Heart left ventricle (tissue), 13 donors: ENCODE data around the gene GOLGA6B.
"Not testable (repeated sequence)": the region's sequence is repeated elsewhere in the genome, so short reads cannot be mapped to it uniquely, and the experiment has no call there.

Source experiments
- POLR2A ChIP-seq, 2 donors: fragments of 450-650 bp; IDR thresholded peaks; one replicate each; pipeline ENCODE4 v1.6.1; 2017; ENCODE audit warnings: antibody characterized with exemption in 2 of 2, mild to moderate bottlenecking in 2 of 2, moderate library complexity in 2 of 2
- TF ChIP-seq, protein P1 (sequence below), 12 donors: fragments of 200-600 bp; sonication (generic) in 4 of 12; IDR thresholded peaks; one replicate each; pipeline versions ENCODE4 v1.5.0 to v1.8.0; 2018 to 2022; ENCODE audit warnings: antibody characterized with exemption in 12 of 12, mild to moderate bottlenecking in 5 of 12
- donor health status: ischemic (EF 13 %, LVEDD 7.1; RV severe dilation, severe dysfunction).
- donor health status: DM: no; HTN: yes; CAD: no.
- donor health status: DM: no; HTN: no; CAD: no.
- donor health status: ischemic (EF 25% LVEDD 6.9; RV normal size, moderate dysfunction).
- donor health status: ischemic (EF 25% LVEDD 5.7; RV mildly dilated, moderate dysfunction).
- donor health status: ischemic (EF 35%, LVEDD 5.7; RV mildly dilated, moderate dysfunction).
- donor health status: nonischemic (EF 11% LVEDD 7.7; RV severe dilation, severe dysfunction).
- donor health status: DM: yes; HTN: yes; CAD: no.
- donor health status: PGD.
- donor health status: ischemic (EF 29% LVEDD 5.4; RV normal size, mild dysfunction).
- donor health status: nonischemic (EF 23%, LVEDD 6.1; RV moderate dilation, normal function).

DNA sequence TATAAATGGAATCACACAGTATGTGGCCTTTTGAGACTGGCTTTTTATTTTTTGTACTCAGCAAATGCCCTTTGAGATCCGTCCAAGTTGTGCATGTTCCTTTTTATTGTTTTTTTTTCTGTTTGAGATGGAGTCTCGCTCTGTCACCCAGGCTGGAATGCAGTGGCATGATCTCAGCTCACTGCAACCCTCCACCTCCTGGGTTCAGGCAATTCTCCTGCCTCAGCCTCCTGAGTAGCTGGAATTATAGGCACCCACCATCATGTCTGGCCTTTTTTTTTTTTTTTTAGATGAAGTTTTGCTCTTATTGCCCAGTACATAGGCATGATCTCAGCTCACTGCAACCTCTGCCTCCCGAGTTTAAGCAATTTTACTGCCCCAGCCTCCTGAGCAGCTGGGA lies 28.3 kb upstream of the GOLGA6B start:
- TF ChIP-seq, protein P1, sequence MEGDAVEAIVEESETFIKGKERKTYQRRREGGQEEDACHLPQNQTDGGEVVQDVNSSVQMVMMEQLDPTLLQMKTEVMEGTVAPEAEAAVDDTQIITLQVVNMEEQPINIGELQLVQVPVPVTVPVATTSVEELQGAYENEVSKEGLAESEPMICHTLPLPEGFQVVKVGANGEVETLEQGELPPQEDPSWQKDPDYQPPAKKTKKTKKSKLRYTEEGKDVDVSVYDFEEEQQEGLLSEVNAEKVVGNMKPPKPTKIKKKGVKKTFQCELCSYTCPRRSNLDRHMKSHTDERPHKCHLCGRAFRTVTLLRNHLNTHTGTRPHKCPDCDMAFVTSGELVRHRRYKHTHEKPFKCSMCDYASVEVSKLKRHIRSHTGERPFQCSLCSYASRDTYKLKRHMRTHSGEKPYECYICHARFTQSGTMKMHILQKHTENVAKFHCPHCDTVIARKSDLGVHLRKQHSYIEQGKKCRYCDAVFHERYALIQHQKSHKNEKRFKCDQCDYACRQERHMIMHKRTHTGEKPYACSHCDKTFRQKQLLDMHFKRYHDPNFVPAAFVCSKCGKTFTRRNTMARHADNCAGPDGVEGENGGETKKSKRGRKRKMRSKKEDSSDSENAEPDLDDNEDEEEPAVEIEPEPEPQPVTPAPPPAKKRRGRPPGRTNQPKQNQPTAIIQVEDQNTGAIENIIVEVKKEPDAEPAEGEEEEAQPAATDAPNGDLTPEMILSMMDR (IDR thresholded peaks at IDR 0.05) = not testable (repeated sequence)
- TF ChIP-seq POLR2A (IDR thresholded peaks at IDR 0.05) = not testable (repeated sequence)
